Superior temporal gyrus (tissue), 1 donor: ENCODE results near the gene UBR1.
"Not testable (repeated sequence)": the region's sequence is repeated elsewhere in the genome, so short reads cannot be mapped to it uniquely, and the experiment has no call there.

Source experiments
- DNase-seq: peaks from one replicate; pipeline ENCODE4 v3.0.0-alpha.2; 2016; ENCODE audit errors: extremely low spot score

The UBR1 gene

GRCh38 chr15:42915654-42916315 lies 190.1 kb downstream of the UBR1 start:
- no peak for DNase-seq

GRCh38 chr15:42914728-42915497 lies 190.9 kb downstream of the UBR1 start:
- DNase-seq, result no peak

GRCh38 chr15:42911058-42911592 lies 194.7 kb downstream of the UBR1 start:
- DNase-seq, result no peak

GRCh38 chr15:42908538-42908937 lies 197.3 kb downstream of the UBR1 start:
- no peak for DNase-seq

- no peak for DNase-seq
Observed at GRCh38 chr15:42903388-42904324, 202.2 kb downstream of the UBR1 start.

- DNase-seq, result not testable (repeated sequence)
Observed at GRCh38 chr15:42893911-42894310, 211.9 kb downstream of the UBR1 start.
